ENCODE measurements around the gene CAPN13. TPM values are rescaled to one million over a fixed set of nuclear protein-coding genes. Genes with fewer than 3 reads are reported as not detected.

CAPN13 gene
- total and polyA plus RNA-seq, 10 of the 15 experiments (the other 5 are each of a cell fraction or from before 2014, with no cell fraction given), result 0.03 to 0.10 (median 0.06) TPM; not detected in 7

DNA sequence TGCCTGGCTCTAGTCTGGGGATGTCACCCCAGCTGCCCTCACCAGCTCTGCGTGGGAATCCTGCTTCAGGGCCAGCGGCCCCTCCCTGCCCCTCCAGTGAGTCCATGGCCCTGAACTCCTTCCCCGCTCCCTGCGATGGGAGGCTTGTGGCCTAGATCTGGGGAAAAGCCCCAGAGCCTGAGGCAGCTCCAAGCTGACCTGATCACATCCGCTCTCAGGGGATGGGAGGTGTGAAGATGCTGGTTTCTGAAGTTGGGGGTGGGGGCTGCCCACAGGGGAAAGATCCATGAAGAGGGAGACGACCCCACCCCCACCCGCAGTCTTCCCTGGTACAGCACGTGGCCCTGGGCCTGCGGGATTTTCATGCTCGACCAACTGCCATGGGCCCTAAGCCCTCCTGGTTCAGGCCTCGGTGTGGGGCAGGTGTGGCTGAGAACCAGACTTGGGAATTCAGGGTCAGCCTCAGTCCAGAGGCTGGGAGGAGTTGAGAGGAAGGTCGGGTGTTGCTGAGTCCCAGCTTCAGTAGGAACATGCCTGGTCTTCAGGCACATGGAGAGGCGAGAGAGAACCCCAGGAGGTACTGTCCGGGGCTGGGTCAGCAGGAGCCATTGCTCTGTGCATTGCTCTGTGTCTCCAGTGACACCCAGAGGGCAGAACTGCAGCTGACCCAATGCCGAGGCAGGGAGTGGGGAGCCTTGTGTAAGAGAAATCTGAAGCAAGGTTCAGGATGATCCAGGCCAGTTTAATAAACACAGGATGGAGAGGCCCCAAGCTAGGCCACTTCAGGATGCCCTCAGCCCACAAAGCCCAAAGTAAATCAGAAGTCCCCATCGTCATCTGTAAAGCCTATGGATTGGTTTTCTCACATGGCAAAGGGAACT, 115.1 kb downstream of the CAPN13 start:
- RAD21 ChIA-PET (ENCODE audit: unreplicated experiment), result interaction anchor here (0.8 to 5.7 kb wide), 10 partner anchors 15 to 527 kb away, joined by 3 to 31 read pairs (median 4); partner anchors contain the start of gene LBH
- FAIRE-seq, result no peak
- TF ChIP-seq, protein P1, sequence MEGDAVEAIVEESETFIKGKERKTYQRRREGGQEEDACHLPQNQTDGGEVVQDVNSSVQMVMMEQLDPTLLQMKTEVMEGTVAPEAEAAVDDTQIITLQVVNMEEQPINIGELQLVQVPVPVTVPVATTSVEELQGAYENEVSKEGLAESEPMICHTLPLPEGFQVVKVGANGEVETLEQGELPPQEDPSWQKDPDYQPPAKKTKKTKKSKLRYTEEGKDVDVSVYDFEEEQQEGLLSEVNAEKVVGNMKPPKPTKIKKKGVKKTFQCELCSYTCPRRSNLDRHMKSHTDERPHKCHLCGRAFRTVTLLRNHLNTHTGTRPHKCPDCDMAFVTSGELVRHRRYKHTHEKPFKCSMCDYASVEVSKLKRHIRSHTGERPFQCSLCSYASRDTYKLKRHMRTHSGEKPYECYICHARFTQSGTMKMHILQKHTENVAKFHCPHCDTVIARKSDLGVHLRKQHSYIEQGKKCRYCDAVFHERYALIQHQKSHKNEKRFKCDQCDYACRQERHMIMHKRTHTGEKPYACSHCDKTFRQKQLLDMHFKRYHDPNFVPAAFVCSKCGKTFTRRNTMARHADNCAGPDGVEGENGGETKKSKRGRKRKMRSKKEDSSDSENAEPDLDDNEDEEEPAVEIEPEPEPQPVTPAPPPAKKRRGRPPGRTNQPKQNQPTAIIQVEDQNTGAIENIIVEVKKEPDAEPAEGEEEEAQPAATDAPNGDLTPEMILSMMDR (IDR thresholded peaks at IDR 0.05 in 2 of 3, conservative IDR thresholded peaks at IDR 0.05 in 1 of 3; ENCODE audit: control insufficient read depth in 2 of 3, extremely low read depth in 1 of 3, insufficient read depth in 1 of 3, low read depth in 3 of 3, low read length in 3 of 3), result peak; percentile 13 to 36 (median 27); a peak in 4 of 6 replicates
- TF ChIP-seq RUNX3 (IDR thresholded peaks at IDR 0.05; ENCODE audit: low read length), result no peak
- TF ChIP-seq SUPT20H (IDR thresholded peaks at IDR 0.05; ENCODE audit: borderline replicate concordance, control insufficient read depth, low read depth, low read length), result no peak
- peak; percentile 24; the same call in 1 of the 2 replicates for TF ChIP-seq SMC3 (IDR thresholded peaks at IDR 0.05; ENCODE audit: borderline replicate concordance, low read length)
- TF ChIP-seq SPI1 (IDR thresholded peaks at IDR 0.05; ENCODE audit: borderline replicate concordance, insufficient read depth, low read depth, low read length), result no peak
- TF ChIP-seq RAD21 (IDR thresholded peaks at IDR 0.05; ENCODE audit: insufficient read depth, low read depth, low read length), result peak; percentile 70
- TF ChIP-seq YY1 (IDR thresholded peaks at IDR 0.05; ENCODE audit: low read depth, low read length), result peak; percentile 67; the same call in 1 of the 2 replicates

More for the DNA sequence above, 115.1 kb downstream of the CAPN13 start:
- H3K4me1 ChIP-seq (ENCODE audit: control insufficient read depth, insufficient read depth, low read length), result no peaks in the 10 kb centered on the region
- peak; percentile 85 for ATAC-seq
- H3K79me2 ChIP-seq (ENCODE audit: control insufficient read depth, insufficient read depth, low read length), result no peaks in the 10 kb centered on the region
- no peak overlapping the region for H3K27ac ChIP-seq (ENCODE audit: control insufficient read depth, insufficient read depth)
- in situ Hi-C loops (cut with MboI) (no loop called here), intact Hi-C loops (cut with micrococcal nuclease; ENCODE audit: unreplicated experiment) (loop anchor here (5.0 kb wide), 1 partner anchor 485 kb away; no protein-coding TSS in a partner anchor)
- H3K4me3 ChIP-seq, result no peak overlapping the region
- ChIA-PET CTCF (interaction anchor here (0.7 to 6.9 kb wide), 15 partner anchors 10 to 577 kb away, joined by 3 to 53 read pairs (median 4); no protein-coding TSS in a partner anchor), SMC1A (ENCODE audit: uncharacterized antibody, unreplicated experiment) (interaction anchor here (0.6 to 4.5 kb wide), 11 partner anchors 11 to 544 kb away, joined by 3 to 23 read pairs (median 4); partner anchors contain the start of gene LCLAT1), POLR2A (interaction anchor here (0.6 kb wide), 1 partner anchor 626 kb away, joined by 3 read pairs; no protein-coding TSS in a partner anchor)
- BruUV-seq (replicated peaks), result no TSS peak
- 28% methylated on average over 16 of the region's 16 CpGs for WGBS (ENCODE audit: insufficient coverage, insufficient replicate concordance, low lambda C conversion rate, missing lambda C conversion rate)
- no peak overlapping the region for H3K4me2 ChIP-seq (ENCODE audit: control insufficient read depth, insufficient read depth)
- H4K20me1 ChIP-seq (ENCODE audit: control insufficient read depth, insufficient read depth), result no peaks in the 10 kb centered on the region
- H3K9ac ChIP-seq (ENCODE audit: control insufficient read depth, insufficient read depth, low read length), result no peak overlapping the region
- H3K9me3 ChIP-seq (replicated peaks; ENCODE audit: control insufficient read depth, insufficient read depth, low read length), result no peaks in the 10 kb centered on the region
- H3K36me3 ChIP-seq (ENCODE audit: control insufficient read depth in 2 of 2, insufficient read depth in 2 of 2, low read length in 1 of 2), result no peaks in the 10 kb centered on the region
- H2AFZ ChIP-seq (ENCODE audit: control insufficient read depth, low read depth, low read length), result no peak overlapping the region
- no peaks in the 10 kb centered on the region; a peak in 1 of 4 replicates for H3K27me3 ChIP-seq (replicated peaks in 1 of 2; ENCODE audit: control insufficient read depth in 2 of 2, insufficient read depth in 2 of 2, low read length in 1 of 2)
- DNase-seq (ENCODE audit: low read depth, low spot score), result no peak

All from GM12878 (cell line).